Stimulated activated CD8-positive, alpha-beta memory T cell treated with anti-CD3 and anti-CD28 coated beads, Interleukin-7, amount 100 ng/mL, for 4 hours (primary cell): ENCODE measurements around the gene MAPK4.
"Not testable (repeated sequence)": the region's sequence is repeated elsewhere in the genome, so short reads cannot be mapped to it uniquely, and the experiment has no call there.

Experiments
- DNase-seq, 2 donors: peaks; one replicate each; pipeline ENCODE4 v3.0.0-alpha.2; 2020; ENCODE audit warnings: low read depth in 2 of 2

The MAPK4 gene

GRCh38 chr18:50749945-50750344 lies 190.1 kb downstream of the MAPK4 start:
- no peak for DNase-seq

- DNase-seq: no peak
These were observed 190.7 kb downstream of the MAPK4 start for GRCh38 chr18:50750546-50750945.

- no peak for DNase-seq
These were observed 191.6 kb downstream of the MAPK4 start for GRCh38 chr18:50751490-50751889.

DNA sequence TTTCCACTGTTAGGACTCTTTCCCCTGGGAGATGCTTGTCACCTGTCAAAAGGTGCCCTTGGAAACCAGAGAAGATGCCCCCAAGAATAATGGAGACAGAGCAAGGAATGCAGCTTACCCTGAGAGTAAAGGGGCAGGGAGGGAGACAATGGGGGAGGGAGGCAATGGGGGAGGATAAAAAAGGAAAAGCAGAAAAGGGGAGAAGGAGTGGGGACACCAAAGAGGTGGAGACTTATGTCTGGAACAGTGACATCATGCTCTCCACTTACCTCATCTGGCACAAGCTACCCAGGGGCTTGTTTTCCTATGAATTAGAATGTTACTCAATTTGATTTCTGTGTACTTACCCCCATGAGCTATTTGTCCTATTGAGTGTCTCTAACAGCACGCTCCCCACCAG lies 192.1 kb downstream of the MAPK4 start:
- DNase-seq: no peak

GRCh38 chr18:50753311-50753710 lies 193.4 kb downstream of the MAPK4 start:
- DNase-seq: no peak

DNA sequence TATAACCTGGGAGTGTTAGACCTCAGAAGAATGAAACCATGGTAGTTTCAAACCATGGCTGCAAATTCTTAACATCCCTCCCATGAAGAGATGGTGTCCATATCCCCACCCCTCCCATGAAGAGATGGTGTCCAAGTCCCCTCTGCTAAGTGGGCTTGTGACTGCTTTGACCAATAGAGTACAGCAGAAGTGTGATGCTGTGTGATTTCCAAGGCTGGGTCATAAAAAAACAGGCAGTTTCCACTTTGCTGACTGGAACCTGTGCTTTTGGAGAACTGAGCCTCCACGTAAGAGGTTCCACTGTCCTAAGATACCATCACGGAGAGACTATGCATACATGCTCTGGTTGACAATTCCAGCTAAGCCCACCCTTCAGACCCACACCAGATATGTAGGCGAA lies 194.4 kb downstream of the MAPK4 start:
- no peak for DNase-seq

DNA sequence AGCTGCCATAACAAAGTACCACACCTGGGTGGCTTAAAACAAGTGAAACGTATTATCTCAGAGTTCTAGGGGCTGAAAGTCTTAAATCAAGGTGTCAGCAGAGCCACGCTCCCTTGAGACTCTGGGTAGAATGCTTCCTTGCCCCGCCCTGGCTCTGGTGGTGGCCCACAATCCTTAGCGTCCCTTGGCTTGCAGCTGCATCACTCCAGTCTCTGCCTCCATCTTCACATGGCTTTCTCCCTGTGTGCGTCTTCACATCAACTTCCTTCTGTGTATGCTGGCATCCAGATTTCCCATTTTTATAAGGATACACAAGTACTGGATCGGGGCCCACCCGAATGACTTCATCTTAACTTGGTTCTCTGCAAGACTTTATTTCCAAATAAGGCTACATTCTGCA lies 197.5 kb downstream of the MAPK4 start:
- no peak for DNase-seq

DNA sequence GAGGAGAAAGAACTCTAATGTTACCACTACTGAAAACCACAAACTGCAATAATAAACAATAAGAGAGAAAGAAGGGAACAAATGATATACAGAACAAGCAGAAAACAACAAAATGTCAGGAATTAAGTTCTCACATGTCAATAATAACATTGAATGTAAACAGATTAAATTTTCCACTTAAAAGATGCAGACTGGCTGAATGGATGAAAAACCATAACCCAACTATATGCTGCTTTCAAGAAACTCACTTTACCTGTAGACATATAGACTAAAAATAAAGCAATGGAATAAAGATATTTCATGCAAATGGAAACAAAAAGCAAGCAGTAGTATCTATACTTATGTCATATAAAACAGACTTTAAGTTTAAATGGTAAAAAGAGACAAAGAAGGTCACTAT lies 209.6 kb downstream of the MAPK4 start:
- no peak for DNase-seq

GRCh38 chr18:50775207-50775606 lies 215.3 kb downstream of the MAPK4 start:
- DNase-seq: no peak

GRCh38 chr18:50775726-50776125 lies 215.8 kb downstream of the MAPK4 start:
- no peak for DNase-seq

GRCh38 chr18:50776383-50776782 lies 216.5 kb downstream of the MAPK4 start:
- DNase-seq: no peak

GRCh38 chr18:50779021-50779420 lies 219.1 kb downstream of the MAPK4 start:
- not testable (repeated sequence) for DNase-seq
